GM19328 (cell line): ENCODE results near the gene TMX1.
A peak's percentile ranks its signal among the peaks of the same experiment; 100 is the strongest.

Source experiments
- ATAC-seq: cut with Tn5 transposase; IDR thresholded peaks from one replicate; pipeline ENCODE4 v1.9.1; 2021; ENCODE audit warnings: mild to moderate bottlenecking, moderate library complexity; ENCODE audit not compliant: unreplicated experiment

Gene TMX1

DNA sequence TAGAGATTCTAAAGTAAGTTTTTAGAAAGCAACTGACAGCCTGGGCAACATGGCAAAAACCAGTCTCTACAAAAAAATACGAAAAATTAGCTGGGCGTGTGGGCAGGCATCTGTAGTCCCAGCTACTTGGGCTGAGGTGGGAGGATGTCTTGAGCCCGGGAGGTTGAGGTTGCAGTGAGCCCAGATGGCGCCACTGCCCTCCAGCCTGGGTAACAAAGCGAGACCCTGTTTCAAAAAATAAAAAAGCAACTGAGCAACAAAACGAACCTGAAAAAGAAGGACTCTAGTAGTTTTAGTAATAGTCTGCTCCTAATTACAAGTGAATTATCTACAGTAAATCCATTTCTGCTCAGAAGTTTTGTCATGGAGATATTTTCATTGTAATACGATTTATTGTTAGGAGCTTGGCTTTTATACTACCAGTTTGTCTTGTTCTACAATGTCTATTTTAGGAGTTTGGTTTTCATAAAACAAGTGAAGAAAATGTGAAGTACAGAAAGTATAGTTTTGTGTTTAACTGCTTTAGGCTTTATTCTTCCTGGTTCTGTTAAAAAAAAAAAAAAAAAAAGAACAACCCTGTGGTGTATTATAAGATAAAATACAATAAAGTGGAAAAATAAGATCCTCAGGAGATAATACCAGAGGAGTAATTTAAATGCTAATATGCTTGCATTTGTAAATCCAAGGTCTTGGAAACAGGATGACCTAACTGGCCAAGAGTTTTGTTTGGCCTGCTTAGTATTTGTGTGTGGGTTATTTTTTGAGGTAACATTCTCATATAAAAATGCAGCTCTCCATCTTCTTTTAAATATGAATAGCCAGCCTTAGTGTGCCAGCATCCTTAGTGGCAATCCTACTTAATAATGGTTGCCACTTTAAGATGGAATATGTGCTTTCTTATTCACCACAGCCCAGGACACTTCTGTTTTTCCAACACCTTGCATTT, 2.8 kb downstream of the TMX1 start:
- ATAC-seq, result no peak

DNA sequence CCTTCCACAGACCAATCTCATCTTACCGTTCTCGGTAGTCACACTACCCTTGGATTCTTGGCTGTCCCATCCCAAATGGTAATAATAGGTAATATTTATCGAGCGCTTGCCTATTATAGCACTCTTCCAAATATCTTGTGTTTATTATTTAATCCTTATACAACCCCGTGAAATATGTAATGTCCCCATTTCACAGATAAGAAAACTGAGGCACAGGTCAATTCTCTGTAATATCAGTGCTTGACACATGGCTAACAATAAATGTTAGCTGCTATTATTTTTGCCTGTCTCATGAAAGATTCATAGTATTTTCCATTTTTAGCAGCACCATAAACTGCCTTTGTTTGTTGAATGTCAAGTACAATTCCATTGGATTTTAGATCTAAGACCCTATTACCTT, 4.5 kb downstream of the TMX1 start:
- ATAC-seq, result no peak

GRCh38 chr14:51246032-51246431, 6.0 kb downstream of the TMX1 start:
- ATAC-seq, result no peak

- ATAC-seq, result peak; percentile 76
Measured at GRCh38 chr14:51248016-51248987, 8.3 kb downstream of the TMX1 start.

DNA sequence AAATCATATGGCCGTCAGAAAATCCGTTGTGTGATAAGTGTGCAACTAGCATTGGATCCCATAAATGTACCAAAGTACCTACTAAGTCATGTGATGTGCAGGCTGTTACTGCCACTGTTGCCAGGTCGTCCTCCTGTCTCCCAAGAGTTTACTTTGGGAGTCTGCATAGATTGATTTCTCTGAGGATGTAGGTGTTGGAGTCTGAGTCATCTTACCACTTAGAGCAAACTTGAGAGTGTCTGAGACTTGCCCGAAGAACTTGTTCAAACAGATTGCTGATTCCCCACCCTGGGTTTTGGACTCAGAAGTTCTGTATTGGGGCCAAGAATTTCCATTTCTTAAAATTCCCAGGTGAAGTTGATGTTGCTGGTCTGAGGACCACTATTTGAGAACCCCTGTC, 11.4 kb downstream of the TMX1 start:
- no peak for ATAC-seq

GRCh38 chr14:51253880-51254279, 13.8 kb downstream of the TMX1 start:
- ATAC-seq, result no peak

- no peak for ATAC-seq
Measured at GRCh38 chr14:51258280-51258679, 18.2 kb downstream of the TMX1 start.

DNA sequence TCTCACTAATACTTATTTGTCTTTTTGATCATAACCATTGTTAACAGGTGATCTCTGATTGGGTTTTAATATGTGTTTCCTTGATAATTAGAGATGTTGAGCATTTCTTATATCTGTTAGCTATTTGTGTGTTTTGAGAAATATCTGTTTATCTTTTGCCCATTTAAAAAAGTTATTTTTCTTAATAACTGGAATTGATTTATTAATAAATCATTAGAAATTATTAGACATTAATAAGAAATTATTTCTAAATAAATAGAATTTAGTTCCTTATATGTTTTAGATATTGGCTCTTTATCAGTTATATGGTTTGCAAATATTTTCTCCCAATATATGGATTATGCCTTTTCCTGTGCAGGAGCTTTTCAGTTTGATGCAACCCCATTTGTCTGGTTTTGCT, 18.7 kb downstream of the TMX1 start:
- no peak for ATAC-seq

- no peak for ATAC-seq
Measured at GRCh38 chr14:51260225-51260624, 20.2 kb downstream of the TMX1 start.

- ATAC-seq, result no peak
Measured at GRCh38 chr14:51261151-51261550, 21.1 kb downstream of the TMX1 start.

DNA sequence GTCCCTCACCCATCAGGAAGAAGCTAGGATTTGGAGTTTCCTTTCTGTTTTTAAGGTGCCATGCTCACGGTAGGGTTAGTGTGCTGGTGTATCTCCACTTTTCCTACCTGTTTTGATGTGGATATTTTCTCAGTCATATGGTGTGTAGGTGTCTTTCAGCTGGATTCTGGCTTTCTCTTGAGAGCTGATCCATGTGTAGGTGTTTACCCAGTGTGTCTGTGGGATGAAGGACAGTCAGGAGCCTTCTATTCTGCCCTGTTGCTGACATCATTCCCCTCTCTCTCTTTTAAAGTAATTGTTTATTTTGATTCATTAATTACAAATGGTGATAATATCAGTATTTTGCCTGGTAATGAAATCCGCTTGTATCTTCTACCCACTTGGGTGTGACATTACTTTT, 22.8 kb downstream of the TMX1 start:
- no peak for ATAC-seq

DNA sequence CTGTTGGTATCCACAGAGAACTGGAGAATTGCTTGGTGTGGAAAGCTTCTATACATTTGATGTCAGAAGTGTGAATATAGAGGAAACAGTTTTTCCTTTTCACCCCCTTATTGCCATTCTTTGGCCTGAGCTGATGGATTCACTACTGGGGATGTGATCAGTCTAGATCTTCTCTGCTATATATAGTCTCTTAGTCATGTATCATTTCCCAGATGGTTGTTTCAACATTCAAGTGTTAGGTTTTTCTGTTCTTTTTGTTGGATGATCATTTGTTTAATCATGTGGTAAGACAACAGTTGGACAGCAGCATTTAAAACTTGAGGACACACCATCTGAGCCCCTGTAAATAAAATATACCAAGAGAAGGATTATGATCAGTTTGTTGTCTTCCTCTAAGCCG, 29.6 kb downstream of the TMX1 start:
- ATAC-seq, result no peak

DNA sequence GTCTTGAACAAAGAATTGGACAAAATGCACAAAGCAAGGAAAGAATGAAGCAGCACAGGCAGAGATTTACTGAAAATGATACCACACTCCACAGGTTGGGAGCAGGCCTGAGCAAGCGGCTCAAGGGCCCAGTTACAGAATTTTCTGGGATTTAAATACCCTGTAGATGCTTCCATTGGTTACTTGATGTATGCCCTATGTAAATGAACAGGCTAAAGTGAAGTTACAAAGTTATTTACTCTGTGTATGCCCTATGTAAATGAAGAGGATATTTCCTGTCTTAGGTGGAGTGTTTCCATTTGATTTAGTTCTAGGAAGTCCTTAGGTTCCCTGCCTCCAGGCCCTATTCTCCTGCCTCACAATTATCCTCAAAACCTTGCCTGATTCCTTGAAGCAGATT, 36.6 kb downstream of the TMX1 start:
- no peak for ATAC-seq

DNA sequence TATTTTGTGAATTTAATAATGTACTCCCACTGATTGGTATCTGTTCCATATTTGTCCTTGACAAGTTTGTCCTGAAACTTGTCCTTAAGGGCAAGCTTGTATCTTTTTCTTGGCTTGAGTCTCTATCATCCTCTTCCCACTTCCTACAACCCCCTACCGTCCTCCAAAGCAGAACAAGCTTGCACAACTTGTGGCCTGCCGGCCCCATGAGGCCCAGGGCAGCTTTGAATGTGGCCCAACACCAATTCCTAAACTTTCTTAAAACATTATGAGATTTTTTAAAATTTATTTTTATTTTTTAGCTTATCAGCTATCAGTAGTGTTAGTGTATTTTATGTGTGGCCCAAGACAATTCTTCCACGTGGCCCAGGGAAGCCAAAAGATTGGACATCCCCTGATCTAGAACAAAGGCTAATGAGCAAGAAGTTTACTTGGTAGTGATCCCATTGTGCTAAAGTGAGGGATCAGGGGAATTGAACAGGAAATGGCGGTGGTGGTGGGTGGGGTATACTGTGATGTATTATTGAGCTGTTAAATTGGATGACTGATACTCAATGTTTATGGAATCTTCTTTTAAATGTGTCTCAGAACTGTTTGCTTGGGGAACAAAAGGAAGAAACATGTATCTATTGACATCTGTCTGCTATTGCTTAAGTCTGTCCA, 37.8 kb downstream of the TMX1 start:
- ATAC-seq, result no peak

DNA sequence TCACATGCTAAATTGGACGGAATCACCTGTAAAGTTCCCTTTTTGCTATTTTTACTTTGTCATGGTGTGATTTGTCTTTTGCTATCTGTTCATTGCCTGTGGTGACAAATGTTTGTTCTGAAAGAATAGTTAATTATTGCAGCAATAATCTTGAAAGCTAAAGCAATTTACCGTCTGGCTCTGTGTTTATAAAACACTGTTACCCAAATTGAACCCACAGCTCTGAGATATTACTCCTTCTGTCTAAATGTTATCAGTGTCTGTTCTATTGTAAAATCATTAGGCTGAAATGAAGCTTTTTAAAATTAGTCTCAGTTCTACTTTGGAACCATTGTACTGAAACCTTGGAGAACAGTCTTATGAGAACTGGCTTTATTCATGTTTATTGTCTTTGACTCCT, 42.5 kb downstream of the TMX1 start:
- no peak for ATAC-seq

- no peak for ATAC-seq
Measured at GRCh38 chr14:51283402-51284085, 43.5 kb downstream of the TMX1 start.

- no peak for ATAC-seq
Measured at GRCh38 chr14:51284241-51284640, 44.2 kb downstream of the TMX1 start.

DNA sequence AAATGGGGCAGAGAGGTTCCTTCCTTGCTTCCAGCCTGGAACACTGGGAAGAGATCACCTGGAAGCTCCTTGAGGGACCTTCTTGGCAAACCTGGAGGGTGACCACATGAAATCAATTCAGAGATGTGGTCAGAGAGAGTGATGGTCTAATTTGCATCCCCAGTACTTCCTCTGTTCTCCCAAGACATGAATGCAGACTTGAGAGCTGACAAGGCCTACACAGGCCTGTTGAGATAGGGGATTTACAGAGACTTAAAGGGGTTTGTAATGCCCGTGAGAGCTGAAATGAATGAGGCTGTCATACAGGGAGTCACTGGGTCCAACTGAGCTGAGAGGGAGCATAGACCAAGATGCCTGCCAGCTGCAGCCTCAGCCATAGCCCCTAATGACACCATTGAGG, 45.1 kb downstream of the TMX1 start:
- ATAC-seq, result peak; percentile 69

GRCh38 chr14:51289169-51289568, 49.1 kb downstream of the TMX1 start:
- ATAC-seq, result no peak

DNA sequence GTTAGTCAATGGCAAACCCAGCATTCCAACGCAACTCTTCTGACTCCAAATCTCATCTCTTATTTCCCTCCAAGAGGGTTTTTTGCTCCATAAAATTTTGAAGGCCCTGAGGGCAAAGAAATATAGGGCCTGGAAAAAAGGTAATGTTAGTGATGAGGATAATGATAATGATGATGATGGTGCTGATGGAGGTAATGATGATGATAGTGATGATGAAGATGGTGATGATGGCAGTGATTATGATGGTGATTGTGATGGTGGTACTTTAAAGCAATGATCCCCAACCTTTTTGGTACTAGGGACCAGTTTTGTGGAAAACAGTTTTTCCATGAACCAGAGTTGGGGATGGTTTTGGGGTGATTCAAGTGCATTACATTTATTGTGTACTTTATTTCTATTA, 50.1 kb downstream of the TMX1 start:
- no peak for ATAC-seq

GRCh38 chr14:51291016-51291415, 51.0 kb downstream of the TMX1 start:
- no peak for ATAC-seq
